Endodermal cell (in vitro differentiated cells): ENCODE measurements around the gene FAM81A. TPM values are rescaled to one million over a fixed set of nuclear protein-coding genes. Genes with fewer than 3 reads are reported as not detected.

Experiments used
- DNase-seq: peaks from one replicate; pipeline ENCODE4 v3.0.0-alpha.2; 2017
- H3K27ac ChIP-seq: 2 replicates; pipeline ENCODE4 v1.5.1; 2013; ENCODE audit warnings: mild to moderate bottlenecking, low read depth, low read length, moderate library complexity
- H3K27me3 ChIP-seq: 2 replicates; pipeline ENCODE4 v1.6.1; 2013; ENCODE audit warnings: mild to moderate bottlenecking, low read length, moderate library complexity; ENCODE audit not compliant: insufficient read depth, control insufficient read depth, poor library complexity, severe bottlenecking
- H3K36me3 ChIP-seq: 2 replicates; pipeline ENCODE4 v1.7.0; 2013; ENCODE audit warnings: mild to moderate bottlenecking, low read length, moderate library complexity; ENCODE audit not compliant: control insufficient read depth, insufficient read depth
- H3K4me1 ChIP-seq: one replicate; pipeline ENCODE4 v1.7.0; 2013; ENCODE audit warnings: low read length; ENCODE audit not compliant: control insufficient read depth, insufficient read depth
- H3K4me3 ChIP-seq: 2 replicates; pipeline ENCODE4 v1.5.1; 2013; ENCODE audit warnings: mild to moderate bottlenecking, low read length, moderate library complexity
- H3K9ac ChIP-seq: 2 replicates; pipeline ENCODE4 v1.6.1; 2013; ENCODE audit warnings: mild to moderate bottlenecking, low read length, moderate library complexity; ENCODE audit not compliant: poor library complexity, severe bottlenecking; ENCODE audit errors: extremely low read depth
- H3K9me3 ChIP-seq: 2 replicates; pipeline ENCODE4 v1.6.1; 2013; ENCODE audit warnings: mild to moderate bottlenecking, low read length, moderate library complexity; ENCODE audit not compliant: control insufficient read depth
- H3K27ac Mint-ChIP-seq: 2 replicates; pipeline ENCODE4 v1.8.0; 2020; ENCODE audit warnings: mixed read lengths
- H3K27me3 Mint-ChIP-seq: 2 replicates; pipeline ENCODE4 v1.8.0; 2021; ENCODE audit warnings: mild to moderate bottlenecking, mixed read lengths; ENCODE audit not compliant: insufficient read depth
- H3K36me3 Mint-ChIP-seq: 2 replicates; pipeline ENCODE4 v1.8.0; 2020; ENCODE audit warnings: low read depth, mixed read lengths
- H3K4me1 Mint-ChIP-seq: 2 replicates; pipeline ENCODE4 v1.8.0; 2020; ENCODE audit warnings: mixed read lengths
- H3K4me3 Mint-ChIP-seq: 2 replicates; pipeline ENCODE4 v1.8.0; 2020; ENCODE audit warnings: mild to moderate bottlenecking, moderate library complexity, mixed read lengths
- H3K9me3 Mint-ChIP-seq: 2 replicates; pipeline ENCODE4 v1.8.0; 2020; ENCODE audit warnings: mild to moderate bottlenecking, mixed read lengths
- WGBS, 2 experiments: methylation state at CpG; one replicate each; pipeline versions ENCODE4 v1.1.5 to v1.1.7; 2013; ENCODE audit warnings: missing lambda C conversion rate in 2 of 2, mixed read lengths in 1 of 2; ENCODE audit not compliant: insufficient coverage in 1 of 2, insufficient read length in 1 of 2; 5-methylcytosine and 5-hydroxymethylcytosine counted together
- long read RNA-seq, 4 experiments: library from polyadenylated mRNA in 2 of 4; library from RNA in 1 of 4; library from capped mRNA in 1 of 4; stranded (forward) in 3 of 4; unstranded in 1 of 4; transcript quantifications; one replicate each; pipeline ENCODE4 v2.0.0, GENCODE V29; 2020 to 2021; ENCODE audit warnings: inconsistent platforms in 1 of 4
- polyA plus RNA-seq, 2 experiments: library from polyadenylated mRNA; stranded (reverse); fragments of 50-300 nt; gene quantifications; one replicate each; pipeline ENCODE4 v1.2.3, GENCODE V29; 2013
- total RNA-seq, 2 donors: library from RNA; stranded (reverse); fragmentation: NEBNext Ultra II Directional in 1 of 2; extraction: Animal tissue kit (Norgen Biotek cat#: 25700) in 1 of 2; gene quantifications; 2 replicates in 1 of 2; 3 replicates in 1 of 2; pipeline ENCODE4 v1.2.1, GENCODE V29; 2021
- TF ChIP-seq, protein P1 (sequence below): fragments of 200-600 bp; sonication (generic); conservative IDR thresholded peaks from 2 replicates; pipeline ENCODE4 v1.5.0; 2021; ENCODE audit warnings: antibody characterized with exemption, mild to moderate bottlenecking

The FAM81A gene
- total RNA-seq = under 1 TPM; 0.35 to 0.88 TPM
- polyA plus RNA-seq (2013, experiment 1 of 2) = 2.1 TPM
- 3.6 TPM for polyA plus RNA-seq (2013, experiment 2 of 2)
- long read RNA-seq, experiment 1, partial matches to known transcripts = 0 of 1 reads
- long read RNA-seq, experiment 1, other reads (novel, unspliced or antisense) = 1 of 1 reads
- long read RNA-seq, experiment 2 = 0 reads
- long read RNA-seq, experiment 3, partial matches to known transcripts = 1 of 5 reads
- long read RNA-seq, experiment 3, other reads (novel, unspliced or antisense) = 2 of 5 reads
- long read RNA-seq, experiment 4 = 0 reads

DNA sequence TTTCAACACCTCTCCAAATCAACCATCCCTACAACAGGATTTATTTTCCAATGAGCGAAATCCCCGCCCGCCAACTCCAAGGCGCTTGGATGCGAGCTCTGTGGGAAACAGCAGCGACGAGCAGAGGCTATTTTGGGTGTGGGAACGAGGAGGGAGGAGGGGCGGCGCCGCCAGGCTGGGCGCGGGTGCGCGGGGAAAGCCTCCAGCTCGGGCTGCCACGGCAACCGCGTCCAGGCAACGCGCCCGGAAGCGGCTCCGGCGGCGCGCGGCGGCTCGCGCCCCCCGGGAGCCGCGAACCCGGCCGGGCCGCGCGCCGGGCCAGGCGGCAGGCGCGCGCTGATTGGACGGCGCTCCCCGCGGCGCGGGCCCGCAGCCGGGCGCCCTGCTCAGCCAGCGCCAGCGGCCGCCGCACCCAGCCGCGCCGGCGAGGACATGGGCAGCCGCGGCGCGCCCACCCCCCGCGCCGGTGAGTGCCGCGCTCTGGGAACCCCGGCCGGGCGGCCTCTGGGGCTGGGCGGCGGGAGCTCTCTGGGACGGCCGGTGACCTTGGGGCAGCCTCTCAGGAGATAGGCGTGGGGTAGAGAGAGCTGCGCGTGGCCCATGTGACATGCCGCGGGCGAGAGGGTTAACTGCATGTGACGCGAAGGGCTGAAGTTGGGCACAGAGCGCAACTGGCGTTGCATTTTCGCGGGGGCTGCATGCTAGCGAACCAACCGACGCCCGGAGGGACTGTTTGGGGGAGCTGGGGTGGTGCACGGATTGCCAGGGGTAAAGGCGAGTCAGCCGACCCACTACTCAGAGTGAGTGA is at the start of gene FAM81A:
TSS of gene FAM81A (plus strand) at position 370 of the 808 bp plus-strand sequence. CDS start 20,441 bp downstream, outside the sequence.
- H3K27ac ChIP-seq = no peak within 1 kb of the TSS
- H3K9ac ChIP-seq = no peak within 1 kb of the TSS
- H3K9me3 Mint-ChIP-seq = no peaks in the 10 kb centered on the region
- no peaks in the 10 kb centered on the region for H3K36me3 ChIP-seq
- TF ChIP-seq, protein P1, sequence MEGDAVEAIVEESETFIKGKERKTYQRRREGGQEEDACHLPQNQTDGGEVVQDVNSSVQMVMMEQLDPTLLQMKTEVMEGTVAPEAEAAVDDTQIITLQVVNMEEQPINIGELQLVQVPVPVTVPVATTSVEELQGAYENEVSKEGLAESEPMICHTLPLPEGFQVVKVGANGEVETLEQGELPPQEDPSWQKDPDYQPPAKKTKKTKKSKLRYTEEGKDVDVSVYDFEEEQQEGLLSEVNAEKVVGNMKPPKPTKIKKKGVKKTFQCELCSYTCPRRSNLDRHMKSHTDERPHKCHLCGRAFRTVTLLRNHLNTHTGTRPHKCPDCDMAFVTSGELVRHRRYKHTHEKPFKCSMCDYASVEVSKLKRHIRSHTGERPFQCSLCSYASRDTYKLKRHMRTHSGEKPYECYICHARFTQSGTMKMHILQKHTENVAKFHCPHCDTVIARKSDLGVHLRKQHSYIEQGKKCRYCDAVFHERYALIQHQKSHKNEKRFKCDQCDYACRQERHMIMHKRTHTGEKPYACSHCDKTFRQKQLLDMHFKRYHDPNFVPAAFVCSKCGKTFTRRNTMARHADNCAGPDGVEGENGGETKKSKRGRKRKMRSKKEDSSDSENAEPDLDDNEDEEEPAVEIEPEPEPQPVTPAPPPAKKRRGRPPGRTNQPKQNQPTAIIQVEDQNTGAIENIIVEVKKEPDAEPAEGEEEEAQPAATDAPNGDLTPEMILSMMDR = no peak
- H3K4me3 ChIP-seq = peak within 1 kb of the TSS; percentile 90
- peaks cover 79% of the 10 kb centered on the region for H3K27me3 ChIP-seq
- peaks cover 9% of the 10 kb centered on the region for H3K4me1 Mint-ChIP-seq
- peak; percentile 83 for DNase-seq
- H3K27ac Mint-ChIP-seq = no peak within 1 kb of the TSS
- peaks cover 77% of the 10 kb centered on the region for H3K27me3 Mint-ChIP-seq
- no peaks in the 10 kb centered on the region for H3K36me3 Mint-ChIP-seq
- WGBS, 2 experiments = 1 to 3% methylated on average over 24 to 96 of the region's 96 CpGs
- peak within 1 kb of the TSS; percentile 68 for H3K4me3 Mint-ChIP-seq
- H3K9me3 ChIP-seq = no peaks in the 10 kb centered on the region
- no peaks in the 10 kb centered on the region for H3K4me1 ChIP-seq

DNA sequence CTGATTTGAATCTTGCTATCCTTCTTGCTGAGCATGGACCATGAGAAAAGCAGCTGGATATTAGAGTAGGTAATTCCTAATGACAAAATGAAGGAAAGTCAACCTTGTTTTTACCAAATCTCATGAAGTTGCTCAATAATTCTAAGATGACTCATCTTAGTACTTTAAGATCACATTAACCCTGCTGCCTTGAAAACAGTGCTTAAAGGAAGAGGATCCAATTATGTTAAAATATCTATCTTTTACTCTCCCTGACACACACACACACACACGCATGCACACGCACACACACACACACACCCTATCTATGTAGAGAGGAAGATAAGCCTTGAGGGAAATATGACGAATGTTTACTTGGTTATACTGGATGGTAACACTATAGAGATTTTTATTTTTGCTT is 49.3 kb upstream of the FAM81A start:
- H3K9me3 ChIP-seq = no peaks in the 10 kb centered on the region
- H3K36me3 Mint-ChIP-seq = no peaks in the 10 kb centered on the region
- WGBS, 2 experiments = no CpG with 5 or more reads among the region's 3 CpGs
- H3K4me1 Mint-ChIP-seq = no peaks in the 10 kb centered on the region
- H3K4me1 ChIP-seq = no peaks in the 10 kb centered on the region
- H3K9me3 Mint-ChIP-seq = no peaks in the 10 kb centered on the region
- no peaks in the 10 kb centered on the region for H3K27me3 ChIP-seq
- H3K27ac Mint-ChIP-seq = no peak overlapping the region
- no peak overlapping the region for H3K4me3 Mint-ChIP-seq
- no peak overlapping the region for H3K4me3 ChIP-seq
- no peaks in the 10 kb centered on the region for H3K36me3 ChIP-seq
- TF ChIP-seq, protein P1 = no peak
- H3K9ac ChIP-seq = no peak overlapping the region
- DNase-seq = no peak
- H3K27ac ChIP-seq = no peak overlapping the region
- no peaks in the 10 kb centered on the region for H3K27me3 Mint-ChIP-seq

DNA sequence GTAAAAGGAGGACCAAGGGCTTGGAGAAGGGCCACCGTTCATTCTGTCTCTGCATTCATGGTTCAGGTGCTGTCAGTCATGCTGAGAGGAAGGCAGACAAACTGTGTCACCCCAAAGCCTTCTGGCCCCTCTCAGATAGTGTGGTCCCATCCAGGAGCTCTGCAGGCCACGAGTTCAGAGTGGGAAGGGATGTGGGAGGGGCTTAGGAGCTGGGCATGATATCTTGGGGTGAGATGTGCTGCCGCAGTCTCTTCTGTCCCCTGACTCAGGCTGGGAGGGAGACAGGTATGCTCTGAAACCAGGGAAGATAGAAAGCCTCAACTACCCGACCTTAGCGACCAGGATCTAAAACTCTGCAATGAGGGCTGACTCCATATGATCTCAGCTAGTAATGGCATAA is 45.7 kb upstream of the FAM81A start:
- H3K9me3 ChIP-seq = no peaks in the 10 kb centered on the region
- DNase-seq = no peak
- no peaks in the 10 kb centered on the region for H3K9me3 Mint-ChIP-seq

More for the DNA sequence above, 45.7 kb upstream of the FAM81A start:
- no peaks in the 10 kb centered on the region for H3K4me1 ChIP-seq
- no peak overlapping the region for H3K4me3 ChIP-seq
- H3K27ac ChIP-seq = no peak overlapping the region
- TF ChIP-seq, protein P1 = no peak
- H3K27me3 Mint-ChIP-seq = no peaks in the 10 kb centered on the region
- H3K36me3 Mint-ChIP-seq = no peaks in the 10 kb centered on the region
- H3K27ac Mint-ChIP-seq = no peak overlapping the region
- WGBS, 2 experiments = 74 to 81% methylated on average over 4 to 5 of the region's 5 CpGs
- no peak overlapping the region for H3K9ac ChIP-seq
- no peaks in the 10 kb centered on the region for H3K4me1 Mint-ChIP-seq
- H3K27me3 ChIP-seq = no peaks in the 10 kb centered on the region
- no peaks in the 10 kb centered on the region for H3K36me3 ChIP-seq
- no peak overlapping the region for H3K4me3 Mint-ChIP-seq
